HG03095 (cell line): ENCODE results near the gene CYP1A1.
"Not testable (repeated sequence)": the region's sequence is repeated elsewhere in the genome, so short reads cannot be mapped to it uniquely, and the experiment has no call there.

ENCODE experiments used
- ATAC-seq: cut with Tn5 transposase; IDR thresholded peaks from one replicate; pipeline ENCODE4 v1.9.1; 2021; ENCODE audit warnings: moderate library complexity; ENCODE audit not compliant: unreplicated experiment

The CYP1A1 gene

GRCh38 chr15:74738239-74738638, 12.9 kb upstream of the CYP1A1 start:
- not testable (repeated sequence) for ATAC-seq

GRCh38 chr15:74735305-74735704, 10.0 kb upstream of the CYP1A1 start:
- ATAC-seq, result no peak

- ATAC-seq, result no peak
Observed at GRCh38 chr15:74733269-74733668, 7.9 kb upstream of the CYP1A1 start.

DNA sequence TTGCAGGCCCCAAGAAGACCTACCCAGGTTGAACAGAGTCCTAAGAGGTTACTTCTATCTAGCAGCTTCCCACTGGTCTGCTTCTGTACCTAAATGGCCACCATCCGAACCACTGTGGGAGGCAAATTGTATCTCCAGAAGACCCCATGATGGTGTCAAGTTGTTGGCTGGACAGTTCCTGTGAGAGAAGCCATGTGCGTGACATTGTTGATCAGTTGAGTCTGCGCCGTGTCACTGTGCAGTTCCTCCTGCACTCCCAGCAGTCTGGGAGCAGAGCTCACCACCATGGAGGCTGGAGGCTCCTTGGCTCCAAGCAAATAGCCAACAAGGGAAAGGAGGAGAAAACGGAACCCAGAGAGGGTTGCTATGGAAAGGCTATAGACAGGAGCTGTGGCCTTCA, 7.5 kb upstream of the CYP1A1 start:
- no peak for ATAC-seq

- no peak for ATAC-seq
Observed at GRCh38 chr15:74730619-74731316, 5.4 kb upstream of the CYP1A1 start.

GRCh38 chr15:74729372-74729771, 4.0 kb upstream of the CYP1A1 start:
- not testable (repeated sequence) for ATAC-seq

DNA sequence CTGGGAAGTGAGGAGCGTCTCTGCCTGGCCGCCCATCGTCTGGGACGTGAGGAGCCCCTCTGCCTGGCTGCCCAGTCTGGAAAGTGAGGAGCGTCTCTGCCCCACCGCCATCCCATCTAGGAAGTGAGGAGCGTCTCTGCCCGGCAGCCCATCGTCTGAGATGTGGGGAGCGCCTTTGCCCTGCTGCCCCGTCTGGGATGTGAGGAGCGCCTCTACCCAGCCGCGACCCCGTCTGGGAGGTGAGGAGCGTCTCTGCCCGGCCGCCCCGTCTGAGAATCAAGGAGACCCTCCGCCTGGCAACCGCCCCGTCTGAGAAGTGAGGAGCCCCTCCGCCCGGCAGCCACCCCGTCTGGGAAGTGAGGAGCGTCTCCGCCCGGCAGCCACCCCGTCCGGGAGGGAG, 3.4 kb upstream of the CYP1A1 start:
- not testable (repeated sequence) for ATAC-seq

- ATAC-seq, result no peak
Observed at GRCh38 chr15:74727727-74728126, 2.4 kb upstream of the CYP1A1 start.

DNA sequence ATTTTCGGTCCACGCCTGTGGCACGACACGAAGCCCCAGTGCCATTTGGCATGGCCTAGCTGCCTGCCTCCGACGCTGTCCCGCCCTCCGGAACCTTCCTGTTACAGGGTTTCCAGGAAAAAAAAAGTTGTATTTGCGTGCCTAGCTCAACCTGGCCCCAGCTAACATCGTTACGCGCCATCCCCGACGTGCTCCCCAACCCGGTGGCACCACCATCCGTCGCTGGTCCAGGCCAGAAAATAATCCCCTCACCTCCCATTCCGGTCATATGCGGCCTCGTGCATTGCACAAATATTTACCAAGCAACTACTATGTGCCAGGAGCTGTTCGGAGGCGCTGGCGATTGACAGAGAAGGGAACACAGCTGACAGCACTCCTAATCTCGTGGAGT, 1.4 kb upstream of the CYP1A1 start:
- ATAC-seq, result no peak

DNA sequence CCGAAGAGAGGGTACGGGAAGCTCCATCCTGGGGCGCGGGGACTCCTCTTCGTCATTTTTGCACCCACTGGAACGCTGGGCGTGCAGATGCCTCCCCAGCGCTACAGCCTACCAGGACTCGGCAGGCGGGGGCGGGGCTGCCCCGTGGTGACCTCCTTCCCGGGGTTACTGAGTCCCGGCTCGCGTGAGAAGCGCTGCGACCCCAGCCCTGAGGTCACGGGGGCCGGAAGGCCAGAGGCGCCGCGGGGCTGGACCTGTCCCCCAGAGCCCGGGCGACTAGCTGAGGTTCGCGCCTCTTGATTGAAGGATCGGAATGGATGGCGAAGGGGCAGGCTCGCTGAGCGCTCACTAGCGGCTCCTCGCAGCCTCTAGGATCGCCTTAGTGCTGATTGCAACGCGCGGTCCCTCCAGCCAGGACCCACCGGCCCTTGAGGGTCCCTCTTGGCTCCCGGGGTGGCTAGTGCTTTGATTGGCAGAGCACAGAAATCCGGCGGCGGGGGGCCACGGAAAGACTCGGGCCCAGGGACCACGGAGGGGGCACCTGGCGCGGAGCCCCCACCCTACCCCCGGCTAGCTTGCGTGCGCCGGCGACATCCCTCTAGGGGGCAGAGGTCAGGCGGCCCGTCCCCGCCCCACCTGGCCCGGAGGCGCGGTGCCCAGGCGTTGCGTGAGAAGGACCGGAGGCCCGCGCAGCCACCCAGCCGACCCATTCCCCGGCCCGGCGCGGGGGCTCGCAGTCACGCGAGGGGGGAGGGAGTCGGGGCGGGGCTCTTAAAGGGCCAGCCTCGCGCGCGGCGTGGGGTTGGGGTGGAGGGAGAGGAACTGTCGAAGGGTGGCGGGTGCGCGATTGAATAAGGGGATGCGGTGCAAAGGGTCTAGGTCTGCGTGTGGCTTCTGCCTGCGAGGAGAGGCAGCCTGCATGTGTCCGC, 781 bp upstream of the CYP1A1 start:
- no peak for ATAC-seq

DNA sequence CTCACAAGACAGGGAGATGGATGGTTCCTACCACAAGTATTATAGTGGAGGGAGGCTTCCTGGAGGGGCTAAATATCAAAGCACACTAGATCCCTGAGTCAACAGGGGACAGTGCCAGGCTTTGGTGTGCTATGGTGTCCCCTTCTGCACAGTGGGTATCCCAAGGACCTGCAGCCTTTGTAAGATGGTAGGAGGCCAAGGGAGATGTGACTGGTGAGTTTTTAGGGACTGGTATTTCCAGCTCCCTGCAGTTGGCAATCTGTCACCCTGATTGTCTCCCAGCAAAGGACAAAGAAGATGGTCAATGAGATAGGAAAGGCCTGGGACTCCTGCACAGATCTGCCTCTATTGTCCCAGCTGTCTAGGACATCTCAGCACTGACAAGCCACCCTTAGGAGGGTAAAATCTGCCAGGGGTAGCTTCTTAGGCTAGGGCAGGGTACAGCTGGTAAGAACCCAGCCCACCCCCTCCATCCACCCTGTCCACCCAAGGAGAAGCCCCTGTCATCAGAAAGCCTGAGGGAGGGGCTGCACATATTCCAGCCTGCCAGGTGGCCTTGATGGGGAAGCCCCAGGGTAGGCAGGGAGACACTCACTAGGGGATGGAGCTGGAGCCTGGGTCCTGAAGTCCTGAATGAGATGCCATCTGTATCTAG, 631 bp downstream of the CYP1A1 start:
- no peak for ATAC-seq

DNA sequence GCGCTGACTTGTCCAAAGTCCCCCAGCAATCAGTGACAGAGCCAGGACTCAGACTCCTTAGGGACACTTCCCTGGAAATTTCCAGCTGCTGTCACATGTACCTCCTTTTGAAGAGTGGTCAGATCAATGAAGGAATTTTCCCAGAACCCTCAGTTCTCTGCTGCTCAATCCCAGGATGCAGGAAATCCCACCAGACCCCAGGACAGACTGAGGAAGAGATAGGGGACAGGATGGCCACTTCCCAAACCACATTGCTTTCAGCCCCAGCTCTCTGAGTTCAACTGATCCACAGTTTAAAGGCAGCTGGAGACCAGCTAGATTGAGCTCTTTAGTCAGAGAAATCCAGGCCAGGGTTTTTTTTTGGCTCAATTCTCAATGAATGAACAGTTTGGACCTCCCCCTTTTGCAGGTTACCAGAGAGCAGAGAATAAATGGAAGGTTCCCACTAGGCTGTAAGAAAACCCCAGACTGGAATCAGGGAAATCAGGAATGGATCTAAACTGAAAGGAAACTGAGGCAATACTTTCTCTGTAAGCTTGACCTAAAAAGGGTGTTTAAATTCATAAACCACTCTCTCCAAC, 1.5 kb downstream of the CYP1A1 start:
- ATAC-seq, result no peak

GRCh38 chr15:74723187-74723586, 2.1 kb downstream of the CYP1A1 start:
- no peak for ATAC-seq

DNA sequence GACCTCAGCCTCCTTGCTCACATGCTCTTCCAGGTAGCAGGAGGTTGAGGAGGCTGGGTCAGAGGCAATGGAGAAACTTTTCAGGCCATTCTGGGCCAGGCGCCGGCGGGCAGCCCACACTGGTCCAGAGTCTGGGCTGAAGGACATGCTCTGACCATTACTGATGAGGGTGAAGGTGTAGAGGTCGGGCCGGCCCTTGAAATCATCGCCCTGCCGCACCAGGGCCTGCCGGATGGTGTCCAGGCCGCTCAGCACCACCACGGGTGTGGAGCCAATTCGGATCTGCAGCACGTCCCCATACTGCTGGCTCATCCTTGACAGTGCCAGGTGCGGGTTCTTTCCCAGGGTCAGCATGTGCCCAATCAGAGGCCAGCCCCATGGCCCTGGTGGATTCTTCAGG, 2.7 kb downstream of the CYP1A1 start:
- ATAC-seq, result no peak

GRCh38 chr15:74716651-74717050, 8.7 kb downstream of the CYP1A1 start:
- no peak for ATAC-seq

DNA sequence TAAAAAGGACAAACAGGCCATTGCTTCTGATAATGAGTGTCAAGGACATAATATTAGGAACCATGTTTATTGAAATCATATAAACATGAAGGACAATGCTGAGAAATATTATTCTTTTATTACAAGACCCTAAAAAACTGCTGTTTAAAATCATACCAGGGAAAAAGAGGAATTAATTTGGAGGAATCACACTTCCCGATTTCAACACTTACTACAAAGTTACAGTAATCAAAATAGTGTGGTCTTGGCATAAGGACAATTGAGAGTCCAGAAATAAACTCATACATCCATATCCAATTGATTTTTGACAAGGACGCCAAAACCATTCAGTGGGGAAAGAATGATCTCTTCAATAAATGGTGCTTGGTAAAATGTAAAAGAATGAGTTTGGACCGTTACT, 13.0 kb downstream of the CYP1A1 start:
- ATAC-seq, result no peak

DNA sequence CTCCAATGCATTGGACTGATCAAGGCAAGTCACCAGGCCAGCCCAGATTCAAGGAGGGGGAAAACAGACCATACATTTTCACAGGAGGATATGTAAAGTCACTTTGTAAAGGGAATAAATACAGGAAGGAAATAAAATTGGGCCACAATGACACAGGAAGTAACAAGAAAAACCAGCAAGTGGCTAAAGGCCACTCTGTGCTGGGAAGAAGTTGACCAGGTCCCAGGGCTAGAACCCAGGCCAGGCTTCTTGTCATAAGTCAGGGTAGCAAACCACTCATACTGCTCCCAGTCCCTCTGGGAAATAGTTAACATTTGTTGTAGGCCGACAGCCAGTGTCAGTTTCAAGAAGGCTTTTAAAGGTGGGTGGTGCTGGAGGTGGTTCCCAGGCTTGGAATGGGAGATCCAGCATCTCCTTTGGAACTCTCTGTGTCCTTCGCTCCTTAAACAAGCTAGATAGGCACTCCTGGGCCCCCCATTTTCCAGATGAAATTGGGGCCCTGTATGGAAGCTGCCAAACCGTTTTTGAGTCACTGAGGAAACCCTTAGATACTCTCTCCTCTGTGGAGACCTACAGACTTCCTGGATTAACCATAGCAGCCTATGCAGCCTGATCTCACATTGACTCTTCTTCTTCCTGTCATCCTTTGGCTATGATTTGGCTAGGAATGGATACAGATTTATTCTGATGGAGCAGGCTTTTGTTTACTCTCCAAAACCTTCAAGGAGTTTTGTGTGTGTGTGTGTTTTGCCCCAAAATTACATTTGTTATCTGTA, 14.8 kb downstream of the CYP1A1 start:
- ATAC-seq, result no peak

DNA sequence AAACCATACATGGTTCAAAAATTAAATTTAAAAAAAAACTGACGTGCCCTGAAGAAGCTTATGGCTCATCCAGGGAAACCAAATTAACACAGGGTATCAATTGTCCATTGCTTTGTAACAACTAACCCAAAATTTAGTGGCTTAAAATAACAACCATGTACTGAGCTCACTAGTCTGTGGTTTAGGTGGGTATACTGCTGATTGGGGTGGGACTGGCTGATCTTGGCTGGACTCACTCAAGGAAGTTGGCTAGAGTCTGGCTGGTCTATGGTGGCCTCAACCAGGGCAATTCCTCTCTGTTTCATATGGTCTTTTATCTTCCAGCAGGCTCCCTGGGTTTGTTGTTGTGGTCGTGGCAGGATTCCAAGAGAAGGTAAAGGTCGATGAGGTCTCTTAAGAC, 15.4 kb downstream of the CYP1A1 start:
- no peak for ATAC-seq

DNA sequence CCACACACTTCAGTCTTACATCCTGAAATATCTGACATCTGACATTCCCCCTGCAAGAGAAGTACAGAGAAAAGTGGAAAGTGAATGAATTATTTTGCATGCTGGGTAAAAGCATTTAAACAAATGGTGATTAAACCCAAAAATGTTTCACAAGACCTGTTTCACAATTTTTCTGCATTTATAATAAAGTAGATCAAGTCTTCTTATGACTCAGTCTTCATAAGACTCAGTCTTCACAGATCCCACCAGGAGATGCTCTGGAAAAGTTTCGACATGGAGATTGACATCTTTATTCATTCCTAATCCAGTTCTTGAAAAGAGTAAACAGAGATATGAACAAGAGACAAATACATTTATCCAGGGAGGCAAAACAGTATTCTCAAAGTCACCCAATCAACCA, 16.3 kb downstream of the CYP1A1 start:
- no peak for ATAC-seq

- ATAC-seq, result no peak
Observed at GRCh38 chr15:74696808-74697207, 28.5 kb downstream of the CYP1A1 start.

GRCh38 chr15:74696398-74696729, 29.0 kb downstream of the CYP1A1 start:
- no peak for ATAC-seq
